Endothelial cell of umbilical vein (primary cell): ENCODE measurements around the gene GCGR. TPM values are rescaled to one million over a fixed set of nuclear protein-coding genes. Genes with fewer than 3 reads are reported as not detected.

Source experiments
- BruUV-seq: library from RNA; stranded (reverse); fragments of 400-500 nt; replicated peaks from 2 replicates; lab custom pipeline; 2021; lab: Mats Ljungman, UMichigan
- CTCF ChIA-PET: fragments of 300-600, 350-600 bp; sonication (Branson Sonifier 250); formaldehyde crosslinking; loops from one replicate; lab custom pipeline; 2021; ENCODE audit warnings: antibody characterized with exemption, inconsistent platforms; lab: Charles Lee
- POLR2A ChIA-PET: fragments of 300-600, 350-600 bp; sonication (Branson Sonifier 250); formaldehyde crosslinking; loops from one replicate; lab custom pipeline; 2021; ENCODE audit warnings: antibody characterized with exemption, inconsistent platforms; lab: Charles Lee
- DNase-seq: peaks from one replicate; pipeline ENCODE4 v3.0.0-alpha.2; 2011; ENCODE audit warnings: low read depth, low spot score
- FAIRE-seq: peaks from 2 replicates; lab custom pipeline; 2011; peaks lifted over from hg19 to GRCh38; lab: Jason Lieb, UNC
- H2AFZ ChIP-seq: 2 replicates; pipeline ENCODE4 v1.6.0; 2012; ENCODE audit warnings: low read depth, low read length, control low read depth, inconsistent platforms
- H3K27ac ChIP-seq: 2 replicates; pipeline ENCODE4 v1.5.1; 2011; ENCODE audit warnings: low read depth, mild to moderate bottlenecking, control low read depth, low read length, moderate library complexity; ENCODE audit not compliant: insufficient read depth
- H3K27me3 ChIP-seq, 2 experiments: 2 replicates each; pipeline versions ENCODE4 v1.6.0 to v1.6.1; 2011; ENCODE audit warnings: low read length in 2 of 2, mixed read lengths in 1 of 2; ENCODE audit not compliant: control insufficient read depth in 2 of 2, insufficient read depth in 2 of 2
- H3K36me3 ChIP-seq, 2 experiments: 2 replicates in 1 of 2; 3 replicates in 1 of 2; pipeline ENCODE4 v1.5.1; 2011; ENCODE audit warnings: low read length in 2 of 2, mild to moderate bottlenecking in 1 of 2, moderate library complexity in 1 of 2; ENCODE audit not compliant: control insufficient read depth in 2 of 2, insufficient read depth in 2 of 2; ENCODE audit errors: extremely low read depth in 1 of 2
- H3K4me1 ChIP-seq: 3 replicates; pipeline ENCODE4 v1.5.1; 2011; ENCODE audit warnings: mild to moderate bottlenecking, low read length; ENCODE audit not compliant: control insufficient read depth, insufficient read depth; ENCODE audit errors: extremely low read depth
- H3K4me2 ChIP-seq: 2 replicates; pipeline ENCODE4 v1.6.1; 2011; ENCODE audit warnings: low read length, control low read depth, mixed read lengths; ENCODE audit not compliant: insufficient read depth
- H3K4me3 ChIP-seq, 3 experiments: fragments of 200-600 bp in 1 of 3; sonication (generic), shearing (Covaris generic) in 1 of 3; replicated peaks in 1 of 3; 2 replicates each; pipeline ENCODE4 v1.5.1; 2011 to 2016; ENCODE audit warnings: control low read depth in 3 of 3, low read length in 3 of 3, mild to moderate bottlenecking in 2 of 3, inconsistent platforms in 1 of 3, low read depth in 1 of 3, moderate library complexity in 1 of 3; ENCODE audit not compliant: insufficient read depth in 1 of 3
- H3K79me2 ChIP-seq: 2 replicates; pipeline ENCODE4 v1.6.0; 2012; ENCODE audit warnings: low read length, inconsistent platforms; ENCODE audit not compliant: control insufficient read depth, insufficient read depth
- H3K9ac ChIP-seq: replicated peaks from 2 replicates; pipeline ENCODE3; 2011; ENCODE audit warnings: low read length, control low read depth; ENCODE audit not compliant: insufficient read depth; ENCODE audit errors: extremely low read depth
- H3K9me1 ChIP-seq: replicated peaks from 3 replicates; pipeline ENCODE4 v1.6.0; 2011; ENCODE audit warnings: mild to moderate bottlenecking, low read length; ENCODE audit not compliant: control insufficient read depth, insufficient read depth; ENCODE audit errors: extremely low read depth
- H3K9me3 ChIP-seq: replicated peaks from 2 replicates; pipeline ENCODE4 v1.5.1; 2012; ENCODE audit warnings: low read length, inconsistent platforms; ENCODE audit not compliant: control insufficient read depth, insufficient read depth
- H4K20me1 ChIP-seq: replicated peaks from 2 replicates; pipeline ENCODE3; 2011; ENCODE audit warnings: mild to moderate bottlenecking, low read length; ENCODE audit not compliant: control insufficient read depth, insufficient read depth; ENCODE audit errors: extremely low read depth
- EZH2 ChIP-seq: IDR thresholded peaks from 2 replicates; pipeline ENCODE4 v1.6.1; 2012; ENCODE audit warnings: borderline replicate concordance, low read depth, mild to moderate bottlenecking, moderate library complexity, low read length, inconsistent platforms; ENCODE audit not compliant: severe bottlenecking
- FOS ChIP-seq: IDR thresholded peaks from 2 replicates; pipeline ENCODE4 v1.6.1; 2011; ENCODE audit warnings: mild to moderate bottlenecking, low read length, moderate library complexity, borderline replicate concordance; ENCODE audit not compliant: insufficient read depth
- GATA2 ChIP-seq: IDR thresholded peaks from 2 replicates; pipeline ENCODE4 v1.7.0; 2011; ENCODE audit warnings: low read depth, mild to moderate bottlenecking, moderate library complexity, mixed read lengths, low read length; ENCODE audit not compliant: insufficient read length, insufficient read depth
- JUN ChIP-seq: IDR thresholded peaks from 2 replicates; pipeline ENCODE4 v1.6.1; 2011; ENCODE audit warnings: borderline replicate concordance, low read depth; ENCODE audit not compliant: insufficient read length, insufficient read depth
- MYC ChIP-seq: IDR thresholded peaks from one replicate; pipeline ENCODE4 v1.6.1; 2011; ENCODE audit warnings: mild to moderate bottlenecking, low read depth, low read length
- POLR2A ChIP-seq: IDR thresholded peaks from 2 replicates; pipeline ENCODE4 v1.6.1; 2012; ENCODE audit warnings: low read depth, mild to moderate bottlenecking, control low read depth, low read length
- POLR2AphosphoS5 ChIP-seq: IDR thresholded peaks from 2 replicates; pipeline ENCODE4 v1.6.1; 2012; ENCODE audit warnings: low read depth, mild to moderate bottlenecking, control low read depth, low read length, moderate library complexity; ENCODE audit not compliant: insufficient read depth
- dilution Hi-C: fragments of 300-500 bp; cut with MboI; formaldehyde crosslinking; loops from one replicate; pipeline ENCODE4 v1.15.0; 2019; ENCODE audit warnings: low sequenced_read_pairs; ENCODE audit not compliant: extremely low pct_ligation_motif_present
- intact Hi-C: fragments of 100-400 bp; cut with micrococcal nuclease; formaldehyde crosslinking; loops from one replicate; pipeline ENCODE4 v1.10.0; 2022
- polyA plus RNA-seq, 4 experiments: library from polyadenylated mRNA; depleted of rRNA in 3 of 4; stranded (reverse) in 3 of 4; unstranded in 1 of 4; fragments of >200 nt; gene quantifications; 2 replicates each; pipeline versions ENCODE4 v1.2.1 to v1.2.3, GENCODE V29; 2011 to 2012; ENCODE audit warnings: missing spikeins in 1 of 4
- total RNA-seq: library from RNA; stranded (reverse); gene quantifications from 2 replicates; pipeline ENCODE4 v1.2.3, GENCODE V29; 2021
- TF ChIP-seq, protein P1 (sequence below), 2 donors: IDR thresholded peaks; 1 replicate in 1 of 2; 2 replicates in 1 of 2; pipeline ENCODE4 v1.5.1; 2011; ENCODE audit warnings: low read length in 2 of 2, mild to moderate bottlenecking in 2 of 2, moderate library complexity in 2 of 2, control low read depth in 1 of 2, inconsistent platforms in 1 of 2, low read depth in 1 of 2; ENCODE audit not compliant: insufficient read depth in 1 of 2; ENCODE audit errors: extremely low read depth in 1 of 2
- TF ChIP-seq, protein P2 (sequence below): IDR thresholded peaks from 2 replicates; pipeline ENCODE4 v1.6.1; 2011; ENCODE audit not compliant: insufficient read depth, insufficient read length

GCGR gene
- total and polyA plus RNA-seq, 2 donors (not counting 3 experiments of a cell fraction or from before 2014, with no cell fraction given) = not detected

GRCh38 chr17:81837641-81838040, 33.7 kb downstream of the GCGR start:
- Histone ChIP-seq H3K27ac (no peak overlapping the region), H3K4me3 (no peak overlapping the region), H3K9me3 (no peaks in the 10 kb centered on the region), H3K79me2 (no peaks in the 10 kb centered on the region), H3K9ac (no peak overlapping the region), H3K36me3 (peaks cover 0 to 3% of the 10 kb centered on the region in 2 experiments), H2AFZ (no peak overlapping the region), H3K4me1 (peaks cover 6% of the 10 kb centered on the region), H3K9me1 (no peaks in the 10 kb centered on the region), H3K4me2 (no peak overlapping the region), H3K27me3 (no peaks in the 10 kb centered on the region), H4K20me1 (no peaks in the 10 kb centered on the region)
- ChIA-PET POLR2A (no interaction called here), CTCF (no interaction called here)
- intact Hi-C loops (no loop called here), dilution Hi-C loops (no loop called here)
- no TSS peak for BruUV-seq
- DNase-seq = no peak
- no peak for TF ChIP-seq GATA2
- TF ChIP-seq FOS = no peak
- no peak for TF ChIP-seq EZH2
- no peak for TF ChIP-seq POLR2A
- no peak for TF ChIP-seq JUN
- TF ChIP-seq, protein P1, sequence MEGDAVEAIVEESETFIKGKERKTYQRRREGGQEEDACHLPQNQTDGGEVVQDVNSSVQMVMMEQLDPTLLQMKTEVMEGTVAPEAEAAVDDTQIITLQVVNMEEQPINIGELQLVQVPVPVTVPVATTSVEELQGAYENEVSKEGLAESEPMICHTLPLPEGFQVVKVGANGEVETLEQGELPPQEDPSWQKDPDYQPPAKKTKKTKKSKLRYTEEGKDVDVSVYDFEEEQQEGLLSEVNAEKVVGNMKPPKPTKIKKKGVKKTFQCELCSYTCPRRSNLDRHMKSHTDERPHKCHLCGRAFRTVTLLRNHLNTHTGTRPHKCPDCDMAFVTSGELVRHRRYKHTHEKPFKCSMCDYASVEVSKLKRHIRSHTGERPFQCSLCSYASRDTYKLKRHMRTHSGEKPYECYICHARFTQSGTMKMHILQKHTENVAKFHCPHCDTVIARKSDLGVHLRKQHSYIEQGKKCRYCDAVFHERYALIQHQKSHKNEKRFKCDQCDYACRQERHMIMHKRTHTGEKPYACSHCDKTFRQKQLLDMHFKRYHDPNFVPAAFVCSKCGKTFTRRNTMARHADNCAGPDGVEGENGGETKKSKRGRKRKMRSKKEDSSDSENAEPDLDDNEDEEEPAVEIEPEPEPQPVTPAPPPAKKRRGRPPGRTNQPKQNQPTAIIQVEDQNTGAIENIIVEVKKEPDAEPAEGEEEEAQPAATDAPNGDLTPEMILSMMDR (IDR thresholded peaks at IDR 0.05; ENCODE audit: extremely low read depth in 1 of 2, insufficient read depth in 1 of 2, low read depth in 1 of 2, low read length in 2 of 2) = no peak
- TF ChIP-seq POLR2AphosphoS5 = no peak
- no peak for TF ChIP-seq MYC
- TF ChIP-seq, protein P2, sequence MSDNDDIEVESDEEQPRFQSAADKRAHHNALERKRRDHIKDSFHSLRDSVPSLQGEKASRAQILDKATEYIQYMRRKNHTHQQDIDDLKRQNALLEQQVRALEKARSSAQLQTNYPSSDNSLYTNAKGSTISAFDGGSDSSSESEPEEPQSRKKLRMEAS = no peak
- FAIRE-seq = no peak
